Mammary microvascular endothelial cell (primary cell): Measurements from ENCODE around the gene NR2F1-AS1. TPM values are rescaled to one million over a fixed set of nuclear protein-coding genes. Genes with fewer than 3 reads are reported as not detected.

Experiments used
- total RNA-seq: library from RNA; depleted of rRNA; stranded (reverse); fragments of >200 nt; gene quantifications from 2 replicates; pipeline ENCODE4 v1.2.3, GENCODE V29; 2015

The NR2F1-AS1 gene
- total RNA-seq, result 7.9 and 8.0 TPM in 2 replicates

DNA sequence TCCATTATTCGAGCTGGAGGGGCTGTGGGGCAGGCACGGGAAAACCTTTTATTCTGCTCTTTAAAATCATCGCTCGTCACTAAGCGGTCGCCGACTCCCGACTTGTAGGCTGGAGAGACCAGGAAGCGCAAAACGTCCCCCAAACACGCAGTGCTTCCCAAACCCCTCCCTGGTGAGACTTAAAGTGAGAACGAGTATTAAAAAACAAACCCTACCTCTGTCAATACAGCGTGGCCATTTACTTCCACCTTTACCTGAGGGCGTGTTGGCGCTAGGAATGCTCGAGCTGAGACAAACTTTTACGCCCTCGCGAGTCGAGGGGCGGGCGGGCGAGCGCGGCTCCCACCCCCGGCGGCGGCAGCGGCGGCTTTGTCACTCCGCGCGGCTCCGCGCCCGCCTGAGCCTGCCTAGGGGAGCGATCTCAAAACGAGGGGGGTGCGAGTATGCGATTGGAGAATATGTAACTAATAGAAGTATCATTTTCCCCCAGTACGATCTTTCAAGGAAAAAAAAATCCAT lies at the start of gene NR2F1-AS1:
NR2F1-AS1 (minus strand) TSS at position 293 of the 519 bp plus-strand sequence.

DNA sequence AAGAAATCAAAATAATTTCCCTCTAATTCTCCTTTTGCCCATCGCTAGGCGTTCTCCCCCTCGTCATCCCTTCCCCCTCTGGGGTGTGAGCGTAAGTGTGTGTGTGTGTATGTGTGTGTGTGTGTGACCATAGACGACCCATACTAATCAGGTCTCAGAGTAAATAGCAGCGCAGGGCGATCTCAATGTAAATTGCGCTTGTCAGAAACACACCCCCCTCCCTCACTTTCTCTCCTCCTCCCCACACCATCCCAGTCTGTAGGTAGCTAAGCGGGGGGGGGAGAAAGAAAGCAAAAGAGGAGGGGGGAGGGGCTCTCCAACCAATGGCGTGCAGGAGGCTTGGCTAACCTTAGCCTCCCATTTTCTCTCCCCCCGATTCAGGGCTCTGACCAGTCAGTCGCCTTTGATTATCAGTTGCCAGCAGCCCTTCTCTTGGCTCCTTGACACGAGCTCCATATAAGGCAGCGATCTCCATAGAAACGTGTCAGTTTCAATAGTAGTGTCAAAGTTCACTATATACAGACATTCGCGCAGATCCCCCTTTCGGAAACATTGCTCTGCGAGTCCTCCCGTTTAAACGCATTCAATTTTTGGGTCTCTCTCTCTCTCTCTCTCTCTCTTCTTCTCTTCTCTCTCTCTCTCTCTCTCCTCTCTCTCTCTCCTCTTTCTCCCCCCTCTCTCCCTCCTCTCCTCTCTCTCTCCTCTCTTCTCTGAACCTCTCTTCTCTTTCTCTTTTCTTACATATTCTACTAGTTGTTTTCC lies 1.8 kb upstream of the NR2F1-AS1 start, which contains the start of gene NR2F1:
NR2F1 (plus strand) TSS at position 546 of the 762 bp plus-strand sequence. CDS start 1,802 bp downstream, outside the sequence.

Other genes starting within 250 kb of the NR2F1-AS1 start
- gene NR2F1, start 2.0 kb upstream of the NR2F1-AS1 start, total RNA-seq, result 14.1 and 16.0 TPM in 2 replicates
- 0.07 and 0.15 TPM in 2 replicates for gene POU5F2, start 160.4 kb upstream of the NR2F1-AS1 start, total RNA-seq